Glutamatergic neuron (in vitro differentiated cells): Measurements from ENCODE around the gene S1PR5. TPM values are rescaled to one million over a fixed set of nuclear protein-coding genes. Genes with fewer than 3 reads are reported as not detected.
"Not testable (repeated sequence)": the region's sequence is repeated elsewhere in the genome, so short reads cannot be mapped to it uniquely, and the experiment has no call there.

Experiments used
- DNase-seq: peaks from one replicate; pipeline ENCODE4 v3.0.0; 2022
- H3K27ac Mint-ChIP-seq: one replicate; pipeline ENCODE4 v1.8.0; 2020; ENCODE audit warnings: mild to moderate bottlenecking, mixed read lengths, inconsistent platforms; ENCODE audit not compliant: unreplicated experiment
- H3K27me3 Mint-ChIP-seq: one replicate; pipeline ENCODE4 v1.8.0; 2020; ENCODE audit warnings: mild to moderate bottlenecking, moderate library complexity, mixed read lengths, inconsistent platforms; ENCODE audit not compliant: unreplicated experiment
- H3K36me3 Mint-ChIP-seq: one replicate; pipeline ENCODE4 v1.8.0; 2020; ENCODE audit warnings: mild to moderate bottlenecking, mixed read lengths, inconsistent platforms; ENCODE audit not compliant: unreplicated experiment
- H3K4me1 Mint-ChIP-seq: one replicate; pipeline ENCODE4 v1.8.0; 2020; ENCODE audit warnings: mild to moderate bottlenecking, low read depth, mixed read lengths, inconsistent platforms; ENCODE audit not compliant: unreplicated experiment
- H3K4me3 Mint-ChIP-seq: one replicate; pipeline ENCODE4 v1.8.0; 2020; ENCODE audit warnings: mild to moderate bottlenecking, mixed read lengths, inconsistent platforms; ENCODE audit not compliant: unreplicated experiment
- H3K9me3 Mint-ChIP-seq: one replicate; pipeline ENCODE4 v1.8.0; 2020; ENCODE audit warnings: mild to moderate bottlenecking, moderate library complexity, mixed read lengths, inconsistent platforms; ENCODE audit not compliant: unreplicated experiment
- CTCF ChIP-seq: fragments of 200-600 bp; sonication (generic); IDR thresholded peaks from one replicate; pipeline ENCODE4 v1.5.0; 2021; ENCODE audit not compliant: partially characterized antibody, unreplicated experiment
- total RNA-seq: library from RNA; stranded (reverse); fragmentation: NEBNext Ultra II Directional; extraction: Animal tissue kit (Norgen Biotek cat#: 25700); gene quantifications from one replicate; pipeline ENCODE4 v1.2.1, GENCODE V29; 2021; ENCODE audit not compliant: unreplicated experiment

The S1PR5 gene
- total RNA-seq, 1 donor from 2014 or later = not detected

- no peaks in the 10 kb centered on the region for H3K36me3 Mint-ChIP-seq
- H3K27ac Mint-ChIP-seq = no peak overlapping the region
- H3K9me3 Mint-ChIP-seq = no peaks in the 10 kb centered on the region
- H3K27me3 Mint-ChIP-seq = peaks cover 1% of the 10 kb centered on the region
- no peak for TF ChIP-seq CTCF
- no peak overlapping the region for H3K4me3 Mint-ChIP-seq
- DNase-seq = no peak
- no peaks in the 10 kb centered on the region for H3K4me1 Mint-ChIP-seq
These were observed 34.6 kb upstream of the S1PR5 start for GRCh38 chr19:10551698-10552301.

- H3K27me3 Mint-ChIP-seq, H3K4me3 Mint-ChIP-seq, DNase-seq, H3K4me1 Mint-ChIP-seq, H3K27ac Mint-ChIP-seq, H3K36me3 Mint-ChIP-seq, H3K9me3 Mint-ChIP-seq: not testable (repeated sequence)
These were observed 33.8 kb upstream of the S1PR5 start for GRCh38 chr19:10551006-10551405.

- no peak for TF ChIP-seq CTCF
- no peaks in the 10 kb centered on the region for H3K9me3 Mint-ChIP-seq
- H3K4me3 Mint-ChIP-seq = no peak overlapping the region
- no peaks in the 10 kb centered on the region for H3K4me1 Mint-ChIP-seq
- no peak for DNase-seq
- no peak overlapping the region for H3K27ac Mint-ChIP-seq
- peaks cover 1% of the 10 kb centered on the region for H3K27me3 Mint-ChIP-seq
- H3K36me3 Mint-ChIP-seq = no peaks in the 10 kb centered on the region
These were observed 33.1 kb upstream of the S1PR5 start for GRCh38 chr19:10550336-10550735.

GRCh38 chr19:10549733-10550132 lies 32.5 kb upstream of the S1PR5 start:
- peaks cover 1% of the 10 kb centered on the region for H3K27me3 Mint-ChIP-seq
- no peaks in the 10 kb centered on the region for H3K36me3 Mint-ChIP-seq
- H3K4me1 Mint-ChIP-seq = peaks cover 1% of the 10 kb centered on the region
- H3K9me3 Mint-ChIP-seq = no peaks in the 10 kb centered on the region
- no peak overlapping the region for H3K4me3 Mint-ChIP-seq
- no peak overlapping the region for H3K27ac Mint-ChIP-seq
- TF ChIP-seq CTCF = no peak
- DNase-seq = no peak

GRCh38 chr19:10548746-10549276 lies 31.6 kb upstream of the S1PR5 start:
- H3K9me3 Mint-ChIP-seq = peaks cover 2% of the 10 kb centered on the region

More at GRCh38 chr19:10548746-10549276, 31.6 kb upstream of the S1PR5 start:
- peaks cover 1% of the 10 kb centered on the region for H3K4me1 Mint-ChIP-seq
- H3K27me3 Mint-ChIP-seq = peaks cover 1% of the 10 kb centered on the region
- H3K36me3 Mint-ChIP-seq = no peaks in the 10 kb centered on the region
- H3K4me3 Mint-ChIP-seq = no peak overlapping the region
- H3K27ac Mint-ChIP-seq = no peak overlapping the region
- TF ChIP-seq CTCF = no peak
- no peak for DNase-seq
